ENCODE data around the gene NR3C1. TPM values are rescaled to one million over a fixed set of nuclear protein-coding genes. Genes with fewer than 3 reads are reported as not detected.

The NR3C1 gene
- total RNA-seq, 1 experiment from 2014 or later, result 12.7 TPM

DNA sequence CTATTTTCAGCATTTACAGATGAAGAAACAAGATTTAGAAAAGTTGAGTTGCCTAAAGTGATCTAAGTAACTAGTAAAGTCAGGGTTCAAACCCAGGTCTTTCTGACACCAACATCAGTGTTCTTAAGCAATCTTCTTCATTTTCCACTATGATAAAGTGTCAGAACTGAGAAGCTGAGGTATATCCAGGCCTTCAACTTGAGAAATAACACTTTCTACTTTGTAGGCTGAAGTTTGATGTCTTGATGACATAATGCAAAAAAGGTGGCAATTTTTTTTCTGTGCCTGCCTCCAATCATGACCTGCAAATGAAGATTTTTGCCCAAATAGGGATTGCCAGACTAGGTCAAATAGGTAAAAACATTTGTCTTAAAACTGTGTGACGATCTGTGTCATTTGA lies 81.3 kb downstream of the NR3C1 start:
- Histone ChIP-seq H3K9me3 (ENCODE audit: low read depth, low read length, poor library complexity, severe bottlenecking) (no peaks in the 10 kb centered on the region), H3K4me1 (ENCODE audit: insufficient read depth, low read length, poor library complexity, severe bottlenecking) (no peaks in the 10 kb centered on the region), H3K4me3 (ENCODE audit: low read depth, low read length, poor library complexity, severe bottlenecking) (no peak overlapping the region), H3K36me3 (ENCODE audit: insufficient read depth, low read length, poor library complexity, severe bottlenecking) (no peaks in the 10 kb centered on the region), H3K27me3 (replicated peaks; ENCODE audit: insufficient read depth, low read depth, low read length, poor library complexity) (no peaks in the 10 kb centered on the region), H3K27ac (ENCODE audit: low read depth, low read length, poor library complexity, severe bottlenecking) (no peak overlapping the region)
- TF ChIP-seq CTCF (conservative IDR thresholded peaks at IDR 0.05; ENCODE audit: low read depth, low read length) (no peak), EZH2 (IDR thresholded peaks at IDR 0.05; ENCODE audit: borderline replicate concordance, low read depth, low read length, poor library complexity, severe bottlenecking) (no peak)
- no peak for DNase-seq (ENCODE audit: low spot score)
- ChIA-PET POLR2A (ENCODE audit: low non-redundant PET) (interaction anchor here (0.6 kb wide), 1 partner anchor 56 kb away, joined by 12 read pairs; no protein-coding TSS in a partner anchor), CTCF (no interaction called here)
- BruUV-seq (replicated peaks), result no TSS peak
- intact Hi-C loops (cut with micrococcal nuclease; ENCODE audit: unreplicated experiment), result no loop called here

DNA sequence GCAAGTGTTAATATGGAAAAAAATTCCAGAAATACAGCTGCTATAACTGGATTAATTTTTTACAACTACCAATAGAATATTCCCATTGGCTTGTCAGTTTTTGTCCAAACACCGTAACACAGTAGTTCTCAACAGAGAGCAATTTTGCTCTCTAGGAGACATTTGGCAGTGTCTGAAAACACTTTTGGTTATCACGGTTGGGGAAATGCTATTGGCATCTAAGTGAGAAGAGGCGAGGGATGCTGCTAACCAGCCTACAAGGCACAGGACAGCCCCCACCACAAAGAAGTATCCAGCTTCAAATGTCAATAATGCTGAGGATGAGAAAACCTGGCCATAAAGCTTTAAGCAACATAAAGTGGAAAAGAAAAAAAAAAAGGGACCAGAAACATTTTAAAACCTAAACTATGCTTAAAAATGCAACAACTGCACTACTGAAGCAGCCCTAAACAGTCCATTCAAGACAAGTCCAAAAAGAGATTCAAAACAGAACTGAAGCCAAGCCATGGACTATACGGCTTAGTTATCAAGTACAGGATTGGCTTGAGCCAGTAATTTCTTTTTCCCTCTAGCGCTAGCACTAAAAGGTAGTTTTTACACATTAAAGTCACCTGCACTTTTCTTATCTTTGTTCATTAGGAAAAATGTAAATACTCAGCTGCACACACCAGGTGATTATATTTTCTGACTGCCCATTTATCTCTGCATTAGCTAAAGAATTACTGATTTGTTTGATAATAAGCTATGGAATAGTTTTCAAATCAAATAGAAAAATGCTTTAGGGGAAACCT lies 83.9 kb downstream of the NR3C1 start:
- H3K4me1 ChIP-seq (ENCODE audit: insufficient read depth, low read length, poor library complexity, severe bottlenecking), result no peaks in the 10 kb centered on the region
- no peak for DNase-seq (ENCODE audit: low spot score)
- ChIA-PET POLR2A (ENCODE audit: low non-redundant PET) (no interaction called here), CTCF (interaction anchor here (0.6 kb wide), 1 partner anchor 317 kb away, joined by 4 read pairs; no protein-coding TSS in a partner anchor)
- intact Hi-C loops (cut with micrococcal nuclease; ENCODE audit: unreplicated experiment), result no loop called here
- no peaks in the 10 kb centered on the region for H3K36me3 ChIP-seq (ENCODE audit: insufficient read depth, low read length, poor library complexity, severe bottlenecking)
- H3K27ac ChIP-seq (ENCODE audit: low read depth, low read length, poor library complexity, severe bottlenecking), result no peak overlapping the region
- H3K4me3 ChIP-seq (ENCODE audit: low read depth, low read length, poor library complexity, severe bottlenecking), result no peak overlapping the region
- TF ChIP-seq CTCF (conservative IDR thresholded peaks at IDR 0.05; ENCODE audit: low read depth, low read length) (no peak), EZH2 (IDR thresholded peaks at IDR 0.05; ENCODE audit: borderline replicate concordance, low read depth, low read length, poor library complexity, severe bottlenecking) (no peak)
- no peaks in the 10 kb centered on the region for H3K9me3 ChIP-seq (ENCODE audit: low read depth, low read length, poor library complexity, severe bottlenecking)
- no TSS peak for BruUV-seq (replicated peaks)
- H3K27me3 ChIP-seq (replicated peaks; ENCODE audit: insufficient read depth, low read depth, low read length, poor library complexity), result no peaks in the 10 kb centered on the region

- Histone ChIP-seq H3K9me3 (ENCODE audit: low read depth, low read length, poor library complexity, severe bottlenecking) (no peaks in the 10 kb centered on the region), H3K36me3 (ENCODE audit: insufficient read depth, low read length, poor library complexity, severe bottlenecking) (no peaks in the 10 kb centered on the region), H3K4me3 (ENCODE audit: low read depth, low read length, poor library complexity, severe bottlenecking) (no peak overlapping the region), H3K27ac (ENCODE audit: low read depth, low read length, poor library complexity, severe bottlenecking) (no peak overlapping the region), H3K4me1 (ENCODE audit: insufficient read depth, low read length, poor library complexity, severe bottlenecking) (no peaks in the 10 kb centered on the region), H3K27me3 (replicated peaks; ENCODE audit: insufficient read depth, low read depth, low read length, poor library complexity) (no peaks in the 10 kb centered on the region)
- intact Hi-C loops (cut with micrococcal nuclease; ENCODE audit: unreplicated experiment), result no loop called here
- POLR2A ChIA-PET (ENCODE audit: low non-redundant PET), result no interaction called here
- BruUV-seq (replicated peaks), result no TSS peak
- no peak for DNase-seq (ENCODE audit: low spot score)
- TF ChIP-seq CTCF (conservative IDR thresholded peaks at IDR 0.05; ENCODE audit: low read depth, low read length), result no peak
- no peak for TF ChIP-seq EZH2 (IDR thresholded peaks at IDR 0.05; ENCODE audit: borderline replicate concordance, low read depth, low read length, poor library complexity, severe bottlenecking)
- CTCF ChIA-PET, result no interaction called here
These were observed 84.7 kb downstream of the NR3C1 start for GRCh38 chr5:143318833-143319232.

Measured in A673 (cell line).